TTC549 (cell line): Measurements from ENCODE around the gene TMBIM6.

ENCODE experiments used
- FAIRE-seq: peaks from 2 replicates; lab custom pipeline; 2012; peaks lifted over from hg19 to GRCh38; lab: Jason Lieb, UNC

Gene TMBIM6

GRCh38 chr12:49798248-49798647, 56.9 kb downstream of the TMBIM6 start:
- no peak for FAIRE-seq

- no peak for FAIRE-seq
Observed at GRCh38 chr12:49798934-49799333, 57.6 kb downstream of the TMBIM6 start.

- no peak for FAIRE-seq
Observed at GRCh38 chr12:49800421-49801140, 59.2 kb downstream of the TMBIM6 start.

- FAIRE-seq = no peak
Observed at GRCh38 chr12:49801141-49802063, 60.0 kb downstream of the TMBIM6 start.

GRCh38 chr12:49803693-49804450, 62.5 kb downstream of the TMBIM6 start:
- no peak for FAIRE-seq

GRCh38 chr12:49804821-49805220, 63.5 kb downstream of the TMBIM6 start:
- FAIRE-seq = no peak

GRCh38 chr12:49805409-49805808, 64.1 kb downstream of the TMBIM6 start:
- FAIRE-seq = no peak

GRCh38 chr12:49806321-49806813, 65.0 kb downstream of the TMBIM6 start:
- no peak for FAIRE-seq

GRCh38 chr12:49806877-49807276, 65.5 kb downstream of the TMBIM6 start:
- FAIRE-seq = no peak

GRCh38 chr12:49807991-49808580, 66.7 kb downstream of the TMBIM6 start:
- no peak for FAIRE-seq

- no peak for FAIRE-seq
Observed at GRCh38 chr12:49808686-49809380, 67.5 kb downstream of the TMBIM6 start.

GRCh38 chr12:49809381-49809905, 68.1 kb downstream of the TMBIM6 start:
- FAIRE-seq = no peak

GRCh38 chr12:49809906-49810389, 68.6 kb downstream of the TMBIM6 start:
- no peak for FAIRE-seq

GRCh38 chr12:49811136-49811535, 69.8 kb downstream of the TMBIM6 start:
- FAIRE-seq = no peak

- no peak for FAIRE-seq
Observed at GRCh38 chr12:49811961-49812401, 70.6 kb downstream of the TMBIM6 start.

- FAIRE-seq = no peak
Observed at GRCh38 chr12:49813131-49813530, 71.8 kb downstream of the TMBIM6 start.
